B cell (primary cell): Measurements from ENCODE around the gene SMIM14. TPM values are rescaled to one million over a fixed set of nuclear protein-coding genes. Genes with fewer than 3 reads are reported as not detected.

Experiments used
- ATAC-seq: fragments of 200-7000 bp; cut with Tn5 transposase; one replicate; pipeline ENCODE4 v1.10.0; 2021; ENCODE audit warnings: low read depth, mild to moderate bottlenecking, moderate number of reproducible peaks, moderate library complexity
- CTCF ChIA-PET: fragments of 350-600 bp; sonication (Branson Sonifier 250); formaldehyde crosslinking; loops from one replicate; lab custom pipeline; 2021; ENCODE audit warnings: antibody characterized with exemption, inconsistent platforms; lab: Charles Lee
- POLR2A ChIA-PET: fragments of 350-600 bp; sonication (Branson Sonifier 250); formaldehyde crosslinking; loops from one replicate; lab custom pipeline; 2021; ENCODE audit warnings: antibody characterized with exemption; lab: Charles Lee
- DNase-seq: peaks from one replicate; pipeline ENCODE4 v3.0.0; 2013
- H2AFZ ChIP-seq: 2 replicates; pipeline ENCODE4 v1.6.1; 2012; ENCODE audit warnings: mild to moderate bottlenecking, low read depth, low read length; ENCODE audit not compliant: insufficient read depth, poor library complexity, severe bottlenecking
- H3K27ac ChIP-seq, 2 donors: 1 replicate in 1 of 2; 2 replicates in 1 of 2; pipeline ENCODE4 v1.5.1; 2012 to 2013; ENCODE audit warnings: low read length in 2 of 2, mild to moderate bottlenecking in 2 of 2, moderate library complexity in 1 of 2
- H3K27me3 ChIP-seq, 4 experiments: fragments of 200-600 bp in 1 of 4; sonication (generic) in 1 of 4; replicated peaks in 1 of 4; 1 replicate in 2 of 4; 2 replicates in 2 of 4; pipeline versions ENCODE4 v1.6.1 to v1.7.0; 2013 to 2016; ENCODE audit warnings: low read length in 3 of 4, mild to moderate bottlenecking in 2 of 4, mixed read lengths in 1 of 4, moderate library complexity in 1 of 4; ENCODE audit not compliant: insufficient read depth in 4 of 4, control insufficient read depth in 3 of 4; ENCODE audit errors: control extremely low read depth in 1 of 4
- H3K36me3 ChIP-seq, 2 experiments: replicated peaks in 1 of 2; 1 replicate in 1 of 2; 2 replicates in 1 of 2; pipeline versions ENCODE4 v1.6.1 to v1.7.1; 2013; ENCODE audit warnings: low read length in 1 of 2; ENCODE audit not compliant: insufficient read depth in 2 of 2, control insufficient read depth in 1 of 2; ENCODE audit errors: control extremely low read depth in 1 of 2, extremely low read depth in 1 of 2
- H3K4me1 ChIP-seq, 2 donors: fragments of 200-600 bp in 1 of 2; sonication (generic) in 1 of 2; 1 replicate in 1 of 2; 2 replicates in 1 of 2; pipeline versions ENCODE4 v1.5.1 to v1.6.1; 2013 to 2017; ENCODE audit warnings: low read length in 2 of 2; ENCODE audit not compliant: control insufficient read depth in 2 of 2, insufficient read depth in 2 of 2
- H3K4me2 ChIP-seq: replicated peaks from 2 replicates; pipeline ENCODE3; 2012; ENCODE audit warnings: mild to moderate bottlenecking, low read depth, low read length; ENCODE audit not compliant: poor library complexity, severe bottlenecking
- H3K4me3 ChIP-seq, 5 experiments: fragments of 200-600 bp in 1 of 5; sonication (generic) in 1 of 5; 1 replicate in 3 of 5; 2 replicates in 2 of 5; pipeline versions ENCODE4 v1.5.1 to v1.7.0; 2011 to 2016; ENCODE audit warnings: low read length in 4 of 5, mild to moderate bottlenecking in 4 of 5, low read depth in 2 of 5, control low read depth in 1 of 5, moderate library complexity in 1 of 5; ENCODE audit not compliant: insufficient read depth in 1 of 5; ENCODE audit errors: control extremely low read depth in 1 of 5, extremely low read depth in 1 of 5
- H3K79me2 ChIP-seq: fragments of 200-600 bp; sonication (generic); one replicate; pipeline ENCODE4 v1.6.0; 2016; ENCODE audit warnings: low read length; ENCODE audit not compliant: control insufficient read depth, insufficient read depth
- H3K9ac ChIP-seq: fragments of 200-600 bp; sonication (generic); 2 replicates; pipeline ENCODE4 v1.6.1; 2017; ENCODE audit warnings: mild to moderate bottlenecking, low read length, moderate library complexity
- H3K9me3 ChIP-seq, 3 donors: one replicate each; pipeline versions ENCODE4 v1.6.1 to v1.7.1; 2013; ENCODE audit warnings: low read length in 2 of 3; ENCODE audit not compliant: control insufficient read depth in 2 of 3, insufficient read depth in 1 of 3; ENCODE audit errors: control extremely low read depth in 1 of 3
- H4K20me1 ChIP-seq: 2 replicates; pipeline ENCODE4 v1.6.0; 2012; ENCODE audit warnings: mild to moderate bottlenecking, low read length; ENCODE audit not compliant: insufficient read depth, control insufficient read depth, poor library complexity, severe bottlenecking
- H3K27ac Mint-ChIP-seq: one replicate; pipeline ENCODE4 v1.8.0; 2021; ENCODE audit warnings: mixed read lengths
- H3K27me3 Mint-ChIP-seq: one replicate; pipeline ENCODE4 v1.8.0; 2021; ENCODE audit warnings: mixed read lengths
- H3K4me1 Mint-ChIP-seq: one replicate; pipeline ENCODE4 v1.8.0; 2021; ENCODE audit warnings: mixed read lengths
- H3K4me3 Mint-ChIP-seq: one replicate; pipeline ENCODE4 v1.8.0; 2021; ENCODE audit warnings: mixed read lengths
- H3K9me3 Mint-ChIP-seq: one replicate; pipeline ENCODE4 v1.8.0; 2022; ENCODE audit warnings: mixed read lengths; ENCODE audit not compliant: insufficient read depth
- CTCF ChIP-seq: fragments of 200-600 bp; IDR thresholded peaks from one replicate; pipeline ENCODE4 v1.8.0; 2022; ENCODE audit warnings: antibody characterized with exemption, mild to moderate bottlenecking
- EZH2 ChIP-seq: IDR thresholded peaks from 2 replicates; pipeline ENCODE4 v1.6.1; 2012; ENCODE audit warnings: borderline replicate concordance, low read depth, mild to moderate bottlenecking, moderate library complexity, low read length; ENCODE audit not compliant: insufficient read depth, poor library complexity, severe bottlenecking
- WGBS: methylation state at CpG from one replicate; pipeline ENCODE4 v1.1.5; 2013; ENCODE audit warnings: missing lambda C conversion rate; ENCODE audit not compliant: insufficient coverage; 5-methylcytosine and 5-hydroxymethylcytosine counted together
- intact Hi-C: fragments of 100-400 bp; cut with micrococcal nuclease; formaldehyde crosslinking; loops from one replicate; pipeline ENCODE4 v1.10.0; 2022
- polyA plus RNA-seq: library from polyadenylated mRNA; depleted of rRNA; stranded (reverse); fragments of >200 nt; gene quantifications from 2 replicates; pipeline ENCODE4 v1.2.3, GENCODE V29; 2012
- total RNA-seq, 2 donors: library from RNA; stranded (reverse); fragments of 120-200 nt in 1 of 2; gene quantifications; 1 replicate in 1 of 2; 2 replicates in 1 of 2; pipeline versions ENCODE4 v1.2.3 to v1.2.4, GENCODE V29; 2013 to 2022

The SMIM14 gene
- total and polyA plus RNA-seq, 2 donors (not counting 1 experiment from before 2014, with no cell fraction given) = 38.9 to 56.0 TPM

- CTCF ChIA-PET = interaction anchor here (1.3 kb wide), 1 partner anchor 9 kb away, joined by 3 read pairs; no protein-coding TSS in a partner anchor
- no peak overlapping the region for H3K4me3 Mint-ChIP-seq
- H3K27me3 Mint-ChIP-seq = no peaks in the 10 kb centered on the region
- ATAC-seq (no peak), DNase-seq (no peak)
- Histone ChIP-seq H3K4me3 (no peak overlapping the region), H3K27me3 (no peaks in the 10 kb centered on the region), H3K9ac (no peak overlapping the region), H3K4me2 (no peak overlapping the region), H4K20me1 (no peaks in the 10 kb centered on the region), H3K79me2 (no peaks in the 10 kb centered on the region), H3K36me3 (no peaks in the 10 kb centered on the region), H3K27ac (no peak overlapping the region), H2AFZ (no peak overlapping the region), H3K4me1 (no peaks in the 10 kb centered on the region), H3K9me3 (no peaks in the 10 kb centered on the region)
- H3K4me1 Mint-ChIP-seq = no peaks in the 10 kb centered on the region
- WGBS = 100% methylated on average over 1 of the region's 2 CpGs
- POLR2A ChIA-PET = no interaction called here
- H3K9me3 Mint-ChIP-seq = no peaks in the 10 kb centered on the region
- intact Hi-C loops = no loop called here
- H3K27ac Mint-ChIP-seq = no peak overlapping the region
- TF ChIP-seq CTCF (no peak), EZH2 (no peak)
These were observed 30.2 kb upstream of the SMIM14 start for GRCh38 chr4:39668887-39669286.

GRCh38 chr4:39667706-39668105, 29.0 kb upstream of the SMIM14 start:
- no CpG with 5 or more reads among the region's 1 CpG for WGBS
- CTCF ChIA-PET = interaction anchor here (0.7 kb wide), 1 partner anchor 27 kb away, joined by 3 read pairs; no protein-coding TSS in a partner anchor
- no peak overlapping the region for H3K4me3 ChIP-seq
- Mint-ChIP-seq H3K4me1 (no peaks in the 10 kb centered on the region), H3K9me3 (no peaks in the 10 kb centered on the region), H3K4me3 (no peak overlapping the region), H3K27me3 (no peaks in the 10 kb centered on the region), H3K27ac (no peak overlapping the region)
- POLR2A ChIA-PET = no interaction called here
- no peaks in the 10 kb centered on the region for H3K9me3 ChIP-seq
- H3K27ac ChIP-seq = no peak overlapping the region
- H3K36me3 ChIP-seq = no peaks in the 10 kb centered on the region
- no peak for ATAC-seq
- intact Hi-C loops = no loop called here
- H3K9ac ChIP-seq = no peak overlapping the region
- H3K79me2 ChIP-seq = no peaks in the 10 kb centered on the region
- no peak overlapping the region for H3K4me2 ChIP-seq
- TF ChIP-seq EZH2 = no peak
- TF ChIP-seq CTCF = no peak
- no peak for DNase-seq
- H3K27me3 ChIP-seq = no peaks in the 10 kb centered on the region
- H3K4me1 ChIP-seq = no peaks in the 10 kb centered on the region
- no peaks in the 10 kb centered on the region for H4K20me1 ChIP-seq
- no peak overlapping the region for H2AFZ ChIP-seq
